ENCODE results near the gene PPP3CA.

The PPP3CA gene

GRCh38 chr4:100988876-100989275 lies 358.4 kb downstream of the PPP3CA start:
- no peak for DNase-seq

- peak; percentile 15 for DNase-seq
Measured at GRCh38 chr4:100986360-100986868, 360.9 kb downstream of the PPP3CA start.

- DNase-seq = no peak
Measured at GRCh38 chr4:100985576-100985975, 361.8 kb downstream of the PPP3CA start.

GRCh38 chr4:100984901-100985300 lies 362.4 kb downstream of the PPP3CA start:
- no peak for DNase-seq

GRCh38 chr4:100983426-100983825 lies 363.9 kb downstream of the PPP3CA start:
- DNase-seq = no peak

GRCh38 chr4:100982345-100982744 lies 365.0 kb downstream of the PPP3CA start:
- DNase-seq = no peak

GRCh38 chr4:100981447-100982204 lies 365.7 kb downstream of the PPP3CA start:
- DNase-seq = no peak

- DNase-seq = no peak
Measured at GRCh38 chr4:100979736-100980135, 367.6 kb downstream of the PPP3CA start.

GRCh38 chr4:100977746-100978397 lies 369.5 kb downstream of the PPP3CA start:
- DNase-seq = no peak

GRCh38 chr4:100977274-100977673 lies 370.1 kb downstream of the PPP3CA start:
- DNase-seq = no peak
